Measurements from ENCODE around the gene NAA15.
A peak's percentile ranks its signal among the peaks of the same experiment; 100 is the strongest.
"Not testable (repeated sequence)": the region's sequence is repeated elsewhere in the genome, so short reads cannot be mapped to it uniquely, and the experiment has no call there.

Gene NAA15

DNA sequence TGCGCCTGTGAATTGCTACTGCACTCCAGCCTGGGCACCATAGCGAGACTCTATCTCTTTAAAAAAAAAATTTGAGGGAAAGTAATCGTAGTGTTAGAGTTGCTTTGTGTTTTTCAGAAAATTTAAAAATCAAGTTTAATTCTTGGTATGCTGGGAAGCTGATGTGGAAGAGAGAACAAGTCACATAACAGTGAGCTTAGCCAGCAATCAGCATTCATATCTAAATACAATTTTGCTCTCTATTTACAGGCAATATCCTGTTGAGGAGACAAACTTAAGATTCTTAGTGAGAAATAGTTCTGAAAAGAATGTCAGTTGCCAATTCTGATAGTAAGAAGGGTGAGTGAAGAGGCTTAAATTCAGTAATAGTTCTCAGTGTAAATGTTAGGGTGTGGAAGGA, 10.6 kb downstream of the NAA15 start:
- no peak for DNase-seq (ENCODE audit: low read depth)
- TF ChIP-seq MAX (IDR thresholded peaks at IDR 0.05; ENCODE audit: low read depth, low read length) = no peak
- TF ChIP-seq MYC (IDR thresholded peaks at IDR 0.05; ENCODE audit: low read depth, low read length) = no peak
- TF ChIP-seq, protein P1, sequence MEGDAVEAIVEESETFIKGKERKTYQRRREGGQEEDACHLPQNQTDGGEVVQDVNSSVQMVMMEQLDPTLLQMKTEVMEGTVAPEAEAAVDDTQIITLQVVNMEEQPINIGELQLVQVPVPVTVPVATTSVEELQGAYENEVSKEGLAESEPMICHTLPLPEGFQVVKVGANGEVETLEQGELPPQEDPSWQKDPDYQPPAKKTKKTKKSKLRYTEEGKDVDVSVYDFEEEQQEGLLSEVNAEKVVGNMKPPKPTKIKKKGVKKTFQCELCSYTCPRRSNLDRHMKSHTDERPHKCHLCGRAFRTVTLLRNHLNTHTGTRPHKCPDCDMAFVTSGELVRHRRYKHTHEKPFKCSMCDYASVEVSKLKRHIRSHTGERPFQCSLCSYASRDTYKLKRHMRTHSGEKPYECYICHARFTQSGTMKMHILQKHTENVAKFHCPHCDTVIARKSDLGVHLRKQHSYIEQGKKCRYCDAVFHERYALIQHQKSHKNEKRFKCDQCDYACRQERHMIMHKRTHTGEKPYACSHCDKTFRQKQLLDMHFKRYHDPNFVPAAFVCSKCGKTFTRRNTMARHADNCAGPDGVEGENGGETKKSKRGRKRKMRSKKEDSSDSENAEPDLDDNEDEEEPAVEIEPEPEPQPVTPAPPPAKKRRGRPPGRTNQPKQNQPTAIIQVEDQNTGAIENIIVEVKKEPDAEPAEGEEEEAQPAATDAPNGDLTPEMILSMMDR (IDR thresholded peaks at IDR 0.05; ENCODE audit: low read depth, low read length) = no peak
- no peak for TF ChIP-seq POLR2A (IDR thresholded peaks at IDR 0.05; ENCODE audit: extremely low read depth, insufficient read length)
- no peak overlapping the region for H3K4me3 ChIP-seq (ENCODE audit: low read depth, low read length)

DNA sequence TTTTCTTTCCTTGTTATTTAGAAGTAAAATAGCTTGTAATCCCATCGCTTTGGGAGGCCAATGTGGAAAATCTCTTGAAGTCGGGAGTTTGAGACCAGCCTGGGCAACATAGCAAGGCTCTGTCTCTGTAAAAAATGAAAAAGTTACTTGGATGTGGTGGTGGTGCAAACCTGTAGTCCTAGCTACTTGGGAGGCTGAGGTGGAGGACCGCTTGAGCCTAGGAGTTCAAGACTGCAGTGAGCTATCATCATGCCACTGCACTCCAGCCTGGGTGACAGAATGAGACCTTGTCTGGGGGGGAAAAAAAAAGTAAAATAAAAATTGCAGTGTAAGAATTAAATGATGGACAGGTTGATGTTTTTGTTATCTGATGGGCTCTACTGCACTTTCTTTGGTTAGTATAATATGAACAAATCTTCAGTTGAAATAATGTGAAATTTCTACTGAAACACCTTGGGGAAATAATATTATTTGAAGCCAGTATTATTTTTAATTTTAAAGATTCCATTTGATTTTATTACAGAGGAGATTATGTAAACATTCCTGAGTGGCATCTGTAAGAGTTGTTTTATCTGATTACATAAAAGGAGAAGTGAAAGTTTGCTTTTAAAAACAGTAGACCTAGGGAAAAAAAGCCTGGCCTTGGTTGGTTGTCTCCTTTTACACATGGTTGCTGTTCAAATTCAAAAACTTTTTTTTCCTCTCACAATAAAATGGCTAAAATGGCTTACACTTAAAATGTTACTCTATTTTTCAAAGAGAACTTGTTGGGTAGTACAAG, 11.4 kb downstream of the NAA15 start:
- peak; percentile 53 for DNase-seq (ENCODE audit: low read depth)
- no peak for TF ChIP-seq MAX (IDR thresholded peaks at IDR 0.05; ENCODE audit: low read depth, low read length)
- no peak for TF ChIP-seq MYC (IDR thresholded peaks at IDR 0.05; ENCODE audit: low read depth, low read length)
- TF ChIP-seq POLR2A (IDR thresholded peaks at IDR 0.05; ENCODE audit: extremely low read depth, insufficient read length) = no peak
- TF ChIP-seq, protein P1 (IDR thresholded peaks at IDR 0.05; ENCODE audit: low read depth, low read length) = no peak
- H3K4me3 ChIP-seq (ENCODE audit: low read depth, low read length) = no peak overlapping the region

DNA sequence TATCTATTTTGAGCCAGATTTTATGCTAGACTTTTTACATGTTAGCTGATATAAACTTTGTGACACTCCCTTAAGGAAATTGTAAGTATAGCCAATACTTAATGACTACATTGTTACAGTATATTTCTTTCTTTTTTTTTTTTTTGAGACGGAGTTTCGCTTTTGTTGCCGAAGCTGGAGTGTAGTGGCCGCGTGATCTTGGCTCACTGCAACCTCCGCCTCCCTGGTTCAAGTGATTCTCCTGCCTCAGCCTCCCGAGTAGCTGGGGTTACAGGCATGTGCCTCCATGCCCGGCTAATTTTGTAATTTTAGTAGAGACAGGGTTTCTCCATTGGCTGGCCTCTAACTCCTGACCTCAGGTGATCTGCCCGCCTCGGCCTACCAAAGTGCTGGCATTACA, 12.1 kb downstream of the NAA15 start:
- DNase-seq (ENCODE audit: low read depth); H3K4me3 ChIP-seq (ENCODE audit: low read depth, low read length): not testable (repeated sequence)

GRCh38 chr4:139314047-139314800, 12.9 kb downstream of the NAA15 start:
- DNase-seq (ENCODE audit: low read depth) = no peak
- no peak overlapping the region for H3K4me3 ChIP-seq (ENCODE audit: low read depth, low read length)
- TF ChIP-seq, protein P1 (IDR thresholded peaks at IDR 0.05; ENCODE audit: low read depth, low read length) = no peak
- no peak for TF ChIP-seq MAX (IDR thresholded peaks at IDR 0.05; ENCODE audit: low read depth, low read length)
- no peak for TF ChIP-seq POLR2A (IDR thresholded peaks at IDR 0.05; ENCODE audit: extremely low read depth, insufficient read length)
- TF ChIP-seq MYC (IDR thresholded peaks at IDR 0.05; ENCODE audit: low read depth, low read length) = no peak

GRCh38 chr4:139315221-139315675, 13.9 kb downstream of the NAA15 start:
- TF ChIP-seq MYC (IDR thresholded peaks at IDR 0.05; ENCODE audit: low read depth, low read length) (no peak), MAX (IDR thresholded peaks at IDR 0.05; ENCODE audit: low read depth, low read length) (no peak), POLR2A (IDR thresholded peaks at IDR 0.05; ENCODE audit: extremely low read depth, insufficient read length) (no peak)
- TF ChIP-seq, protein P1 (IDR thresholded peaks at IDR 0.05; ENCODE audit: low read depth, low read length) = no peak
- H3K4me3 ChIP-seq (ENCODE audit: low read depth, low read length) = no peak overlapping the region

DNA sequence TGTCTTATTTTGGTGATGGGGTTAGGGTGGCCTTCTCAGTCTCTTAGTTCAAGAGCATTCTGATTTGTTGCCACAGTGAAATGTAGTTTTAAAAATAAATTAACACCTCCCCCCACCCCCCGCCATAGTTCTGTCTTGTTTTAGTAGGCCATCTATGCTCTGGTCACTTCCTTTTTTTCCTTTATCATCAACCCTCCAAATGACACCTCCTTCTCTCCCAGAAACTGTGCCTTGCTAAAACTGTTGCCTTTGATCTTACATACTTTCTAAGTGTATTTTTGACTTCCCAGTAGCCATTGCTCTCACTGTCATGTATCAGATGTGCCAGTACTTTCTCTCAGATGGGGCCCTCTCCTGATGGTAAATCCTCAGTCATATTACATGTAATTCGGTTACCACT, 15.4 kb downstream of the NAA15 start:
- H3K4me3 ChIP-seq (ENCODE audit: low read depth, low read length) = no peak overlapping the region
- no peak for DNase-seq (ENCODE audit: low read depth)

More at GRCh38 chr4:139315221-139315675, 13.9 kb downstream of the NAA15 start:
- DNase-seq (ENCODE audit: low read depth) = no peak

More for the DNA sequence above, 15.4 kb downstream of the NAA15 start:
- no peak for TF ChIP-seq MAX (IDR thresholded peaks at IDR 0.05; ENCODE audit: low read depth, low read length)
- no peak for TF ChIP-seq POLR2A (IDR thresholded peaks at IDR 0.05; ENCODE audit: extremely low read depth, insufficient read length)
- TF ChIP-seq, protein P1 (IDR thresholded peaks at IDR 0.05; ENCODE audit: low read depth, low read length) = no peak
- TF ChIP-seq MYC (IDR thresholded peaks at IDR 0.05; ENCODE audit: low read depth, low read length) = no peak
